ENCODE results near the gene CUEDC1.

GRCh38 chr17:57852092-57852954, 102.9 kb downstream of the CUEDC1 start:
- TF ChIP-seq, protein P1, sequence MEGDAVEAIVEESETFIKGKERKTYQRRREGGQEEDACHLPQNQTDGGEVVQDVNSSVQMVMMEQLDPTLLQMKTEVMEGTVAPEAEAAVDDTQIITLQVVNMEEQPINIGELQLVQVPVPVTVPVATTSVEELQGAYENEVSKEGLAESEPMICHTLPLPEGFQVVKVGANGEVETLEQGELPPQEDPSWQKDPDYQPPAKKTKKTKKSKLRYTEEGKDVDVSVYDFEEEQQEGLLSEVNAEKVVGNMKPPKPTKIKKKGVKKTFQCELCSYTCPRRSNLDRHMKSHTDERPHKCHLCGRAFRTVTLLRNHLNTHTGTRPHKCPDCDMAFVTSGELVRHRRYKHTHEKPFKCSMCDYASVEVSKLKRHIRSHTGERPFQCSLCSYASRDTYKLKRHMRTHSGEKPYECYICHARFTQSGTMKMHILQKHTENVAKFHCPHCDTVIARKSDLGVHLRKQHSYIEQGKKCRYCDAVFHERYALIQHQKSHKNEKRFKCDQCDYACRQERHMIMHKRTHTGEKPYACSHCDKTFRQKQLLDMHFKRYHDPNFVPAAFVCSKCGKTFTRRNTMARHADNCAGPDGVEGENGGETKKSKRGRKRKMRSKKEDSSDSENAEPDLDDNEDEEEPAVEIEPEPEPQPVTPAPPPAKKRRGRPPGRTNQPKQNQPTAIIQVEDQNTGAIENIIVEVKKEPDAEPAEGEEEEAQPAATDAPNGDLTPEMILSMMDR (IDR thresholded peaks at IDR 0.05), result no peak
- TF ChIP-seq POLR2A (IDR thresholded peaks at IDR 0.05), result no peak
